ENCODE measurements around the gene BDKRB1. TPM values are rescaled to one million over a fixed set of nuclear protein-coding genes. Genes with fewer than 3 reads are reported as not detected.

BDKRB1 gene
- total RNA-seq, 1 donor from 2014 or later = 0.20 TPM

GRCh38 chr14:96257900-96258299, 1.9 kb downstream of the BDKRB1 start:
- DNase-seq (ENCODE audit: low read depth) (no peak), FAIRE-seq (no peak)
- no peaks in the 10 kb centered on the region for H3K36me3 ChIP-seq (ENCODE audit: insufficient read depth, low read length)
- no peak overlapping the region for H2AFZ ChIP-seq (ENCODE audit: low read depth, low read length)
- H3K9ac ChIP-seq (ENCODE audit: low read length) = no peak overlapping the region
- peaks cover 15% of the 10 kb centered on the region for H3K4me1 ChIP-seq (ENCODE audit: insufficient read depth, low read length)
- H3K27me3 Mint-ChIP-seq (ENCODE audit: low read depth, unreplicated experiment) = peaks cover 8% of the 10 kb centered on the region
- H3K9me3 Mint-ChIP-seq (ENCODE audit: unreplicated experiment) = no peaks in the 10 kb centered on the region
- TF ChIP-seq CTCF (IDR thresholded peaks at IDR 0.05; ENCODE audit: insufficient read depth, low read depth, low read length) = no peak
- TF ChIP-seq EZH2 (IDR thresholded peaks at IDR 0.05; ENCODE audit: insufficient read depth, low read length) = no peak
- H4K20me1 ChIP-seq (ENCODE audit: insufficient read depth, low read length) = no peaks in the 10 kb centered on the region
- H3K9me3 ChIP-seq (ENCODE audit: insufficient read depth, low read depth, low read length) = no peaks in the 10 kb centered on the region
- H3K4me3 Mint-ChIP-seq (ENCODE audit: unreplicated experiment) = no peak overlapping the region
- H3K4me1 Mint-ChIP-seq (ENCODE audit: low read depth, unreplicated experiment) = peaks cover 24% of the 10 kb centered on the region
- H3K4me3 ChIP-seq (ENCODE audit: insufficient read depth, low read depth, low read length) = no peak overlapping the region
- H3K27ac ChIP-seq (ENCODE audit: low read depth, low read length) = no peak overlapping the region
- no peaks in the 10 kb centered on the region for H3K79me2 ChIP-seq (ENCODE audit: insufficient read depth, low read length)
- no peak overlapping the region for H3K4me2 ChIP-seq (ENCODE audit: low read length)
- H3K27me3 ChIP-seq (ENCODE audit: insufficient read depth, low read length) = peaks cover 7% of the 10 kb centered on the region
- H3K36me3 Mint-ChIP-seq (ENCODE audit: low read depth, unreplicated experiment) = no peaks in the 10 kb centered on the region
- H3K27ac Mint-ChIP-seq (ENCODE audit: unreplicated experiment) = no peak overlapping the region

- no peak for TF ChIP-seq EZH2 (IDR thresholded peaks at IDR 0.05; ENCODE audit: insufficient read depth, low read length)
- Mint-ChIP-seq H3K36me3 (ENCODE audit: low read depth, unreplicated experiment) (no peaks in the 10 kb centered on the region), H3K9me3 (ENCODE audit: unreplicated experiment) (peaks cover 2% of the 10 kb centered on the region), H3K4me3 (ENCODE audit: unreplicated experiment) (no peak overlapping the region), H3K27me3 (ENCODE audit: low read depth, unreplicated experiment) (peaks cover 10% of the 10 kb centered on the region), H3K4me1 (ENCODE audit: low read depth, unreplicated experiment) (peaks cover 9% of the 10 kb centered on the region), H3K27ac (ENCODE audit: unreplicated experiment) (no peak overlapping the region)
- no peak overlapping the region for H3K9ac ChIP-seq (ENCODE audit: low read length)
- no peak overlapping the region for H2AFZ ChIP-seq (ENCODE audit: low read depth, low read length)
- no peaks in the 10 kb centered on the region for H3K79me2 ChIP-seq (ENCODE audit: insufficient read depth, low read length)
- H4K20me1 ChIP-seq (ENCODE audit: insufficient read depth, low read length) = no peaks in the 10 kb centered on the region
- FAIRE-seq = no peak
- no peak overlapping the region for H3K27ac ChIP-seq (ENCODE audit: low read depth, low read length)
- peak; percentile 53 for DNase-seq (ENCODE audit: low read depth)
- H3K36me3 ChIP-seq (ENCODE audit: insufficient read depth, low read length) = no peaks in the 10 kb centered on the region
- H3K9me3 ChIP-seq (ENCODE audit: insufficient read depth, low read depth, low read length) = no peaks in the 10 kb centered on the region
- H3K27me3 ChIP-seq (ENCODE audit: insufficient read depth, low read length) = peaks cover 7% of the 10 kb centered on the region
- H3K4me1 ChIP-seq (ENCODE audit: insufficient read depth, low read length) = peaks cover 5% of the 10 kb centered on the region
- no peak overlapping the region for H3K4me2 ChIP-seq (ENCODE audit: low read length)
- no peak overlapping the region for H3K4me3 ChIP-seq (ENCODE audit: insufficient read depth, low read depth, low read length)
These were observed 4.4 kb downstream of the BDKRB1 start for GRCh38 chr14:96260341-96260821.

- no peaks in the 10 kb centered on the region for H4K20me1 ChIP-seq (ENCODE audit: insufficient read depth, low read length)
- H3K4me1 Mint-ChIP-seq (ENCODE audit: low read depth, unreplicated experiment) = peaks cover 8% of the 10 kb centered on the region
- peaks cover 2% of the 10 kb centered on the region for H3K9me3 Mint-ChIP-seq (ENCODE audit: unreplicated experiment)
- no peak overlapping the region for H3K4me3 ChIP-seq (ENCODE audit: insufficient read depth, low read depth, low read length)
- FAIRE-seq (no peak), DNase-seq (ENCODE audit: low read depth) (no peak)
- H3K9me3 ChIP-seq (ENCODE audit: insufficient read depth, low read depth, low read length) = no peaks in the 10 kb centered on the region
- no peak overlapping the region for H3K27ac ChIP-seq (ENCODE audit: low read depth, low read length)
- TF ChIP-seq CTCF (IDR thresholded peaks at IDR 0.05; ENCODE audit: insufficient read depth, low read depth, low read length) (no peak), EZH2 (IDR thresholded peaks at IDR 0.05; ENCODE audit: insufficient read depth, low read length) (no peak)
- peak overlapping the region; percentile 8 for H3K27ac Mint-ChIP-seq (ENCODE audit: unreplicated experiment)
- H3K4me3 Mint-ChIP-seq (ENCODE audit: unreplicated experiment) = no peak overlapping the region
- peaks cover 7% of the 10 kb centered on the region for H3K27me3 ChIP-seq (ENCODE audit: insufficient read depth, low read length)
- H3K36me3 Mint-ChIP-seq (ENCODE audit: low read depth, unreplicated experiment) = peaks cover 3% of the 10 kb centered on the region
- no peak overlapping the region for H3K4me2 ChIP-seq (ENCODE audit: low read length)
- peaks cover 13% of the 10 kb centered on the region for H3K27me3 Mint-ChIP-seq (ENCODE audit: low read depth, unreplicated experiment)
- no peaks in the 10 kb centered on the region for H3K79me2 ChIP-seq (ENCODE audit: insufficient read depth, low read length)
- no peak overlapping the region for H3K9ac ChIP-seq (ENCODE audit: low read length)
- no peaks in the 10 kb centered on the region for H3K36me3 ChIP-seq (ENCODE audit: insufficient read depth, low read length)
- H2AFZ ChIP-seq (ENCODE audit: low read depth, low read length) = no peak overlapping the region
- peaks cover under 1% of the 10 kb centered on the region for H3K4me1 ChIP-seq (ENCODE audit: insufficient read depth, low read length)
These were observed 5.0 kb downstream of the BDKRB1 start for GRCh38 chr14:96261053-96261452.
